ENCODE results near the gene NCAPD2.

NCAPD2 gene

GRCh38 chr12:6470375-6471163, 23.3 kb upstream of the NCAPD2 start, which contains the start of gene VAMP1 (continued):
- TF ChIP-seq ZNF623 (tag by site-specific recombination; IDR thresholded peaks at IDR 0.05), result peak; percentile 33; the same call in 1 of the 2 replicates
- TF ChIP-seq ELK4 (IDR thresholded peaks at IDR 0.05; ENCODE audit: borderline replicate concordance, low read depth, low read length), result no peak
- peak; percentile 85 for TF ChIP-seq KLF16 (tag by site-specific recombination; IDR thresholded peaks at IDR 0.05)
- 0 out of 2 replicates have a peak, but pooled peaks have one; percentile 32 for TF ChIP-seq ZNF302 (tag by site-specific recombination; IDR thresholded peaks at IDR 0.05; ENCODE audit: low read depth)
- TF ChIP-seq ZNF555 (tag by site-specific recombination; conservative IDR thresholded peaks at IDR 0.05), result no peak
- peak; percentile 89 for TF ChIP-seq ZNF561 (tag by site-specific recombination; IDR thresholded peaks at IDR 0.05; ENCODE audit: borderline replicate concordance)
- no peak for TF ChIP-seq TCF7L2 (IDR thresholded peaks at IDR 0.05; ENCODE audit: borderline replicate concordance, low read depth, low read length)
- peak; percentile 62; the same call in 1 of the 2 replicates for TF ChIP-seq PRDM10 (tag by site-specific recombination; IDR thresholded peaks at IDR 0.05)
- no peak for TF ChIP-seq ZFP41 (tag by site-specific recombination; IDR thresholded peaks at IDR 0.05; ENCODE audit: borderline replicate concordance)
- TF ChIP-seq ZNF426 (tag by site-specific recombination; IDR thresholded peaks at IDR 0.05), result no peak
- peak; percentile 49 for TF ChIP-seq ZNF629 (tag by site-specific recombination; IDR thresholded peaks at IDR 0.05)
- 0 out of 2 replicates have a peak, but pooled peaks have one; percentile 10 for TF ChIP-seq ZBTB48 (tag by site-specific recombination; IDR thresholded peaks at IDR 0.05)
- no peak for TF ChIP-seq ZNF704 (tag by site-specific recombination; IDR thresholded peaks at IDR 0.05)
- TF ChIP-seq ZNF571 (tag by site-specific recombination; IDR thresholded peaks at IDR 0.05), result no peak
- TF ChIP-seq ZSCAN4 (tag by site-specific recombination; IDR thresholded peaks at IDR 0.05), result no peak
- TF ChIP-seq ZNF148 (tag by site-specific recombination; IDR thresholded peaks at IDR 0.05; ENCODE audit: borderline replicate concordance), result no peak
- TF ChIP-seq ZNF24 (tag by site-specific recombination; IDR thresholded peaks at IDR 0.05), result peak; percentile 72
